IMR-90 (cell line): Measurements from ENCODE around the gene MACO1. TPM values are rescaled to one million over a fixed set of nuclear protein-coding genes. Genes with fewer than 3 reads are reported as not detected.

ENCODE experiments used
- ATAC-seq: fragments of 200-7000 bp; cut with Tn5 transposase; 2 replicates; pipeline ENCODE4 v1.9.1; 2020; ENCODE audit warnings: low read depth, mild to moderate bottlenecking, moderate library complexity
- Bru-seq: library from RNA; stranded (reverse); fragments of 400-500 nt; gene quantifications from one replicate; lab custom pipeline; 2021; lab: Mats Ljungman, UMichigan
- BruChase-seq, 2 experiments: library from RNA; stranded (reverse); fragments of 400-500 nt; gene quantifications; one replicate each; lab custom pipeline; 2021; lab: Mats Ljungman, UMichigan
- BruUV-seq: library from RNA; stranded (reverse); fragments of 400-500 nt; replicated peaks from 2 replicates; lab custom pipeline; 2021; lab: Mats Ljungman, UMichigan
- CTCF ChIA-PET: fragments of 300-600 bp; formaldehyde crosslinking; extraction: SDS; loops from one replicate; lab custom pipeline; 2021; ENCODE audit warnings: antibody characterized with exemption; lab: Yijun Ruan, JAX
- POLR2A ChIA-PET: fragments of 300-600 bp; sonication (Branson Sonifier 250); formaldehyde crosslinking; loops from one replicate; lab custom pipeline; 2022; ENCODE audit warnings: antibody characterized with exemption; ENCODE audit not compliant: unreplicated experiment; lab: Charles Lee
- DNase-seq: peaks from one replicate; pipeline ENCODE4 v3.0.0; 2013
- H2AFZ ChIP-seq: replicated peaks from 2 replicates; pipeline ENCODE3; 2013; ENCODE audit warnings: low read length, mild to moderate bottlenecking; ENCODE audit not compliant: poor library complexity
- H2AK5ac ChIP-seq: 2 replicates; pipeline ENCODE4 v1.6.1; 2013; ENCODE audit warnings: low read depth, low read length, inconsistent platforms
- H2AK9ac ChIP-seq: replicated peaks from 2 replicates; pipeline ENCODE3; 2013; ENCODE audit warnings: mild to moderate bottlenecking, low read depth, low read length, moderate library complexity; ENCODE audit not compliant: poor library complexity
- H2BK120ac ChIP-seq: 2 replicates; pipeline ENCODE4 v1.6.1; 2013; ENCODE audit warnings: low read depth, low read length, inconsistent platforms
- H2BK15ac ChIP-seq: 3 replicates; pipeline ENCODE4 v1.6.1; 2013; ENCODE audit warnings: low read depth, low read length, inconsistent platforms
- H2BK20ac ChIP-seq: 2 replicates; pipeline ENCODE4 v1.6.1; 2013; ENCODE audit warnings: low read depth, mild to moderate bottlenecking, inconsistent platforms, low read length, moderate library complexity
- H2BK5ac ChIP-seq: 2 replicates; pipeline ENCODE4 v1.6.1; 2013; ENCODE audit warnings: mild to moderate bottlenecking, low read depth, low read length, inconsistent platforms; ENCODE audit not compliant: poor library complexity, severe bottlenecking
- H3K14ac ChIP-seq: replicated peaks from 2 replicates; pipeline ENCODE4 v1.6.1; 2013; ENCODE audit warnings: low read depth, low read length, inconsistent platforms
- H3K18ac ChIP-seq: 2 replicates; pipeline ENCODE4 v1.6.1; 2013; ENCODE audit warnings: low read depth, low read length, control low read depth
- H3K23ac ChIP-seq: 2 replicates; pipeline ENCODE4 v1.6.1; 2013; ENCODE audit warnings: low read depth, low read length, inconsistent platforms
- H3K27ac ChIP-seq: 2 replicates; pipeline ENCODE4 v1.5.1; 2013; ENCODE audit warnings: mild to moderate bottlenecking, control low read depth, low read length; ENCODE audit not compliant: insufficient read depth
- H3K27me3 ChIP-seq: 2 replicates; pipeline ENCODE4 v1.6.1; 2013; ENCODE audit warnings: low read length; ENCODE audit not compliant: control insufficient read depth, insufficient read depth
- H3K36me3 ChIP-seq: 2 replicates; pipeline ENCODE4 v1.6.1; 2013; ENCODE audit warnings: low read length, mixed read lengths; ENCODE audit not compliant: control insufficient read depth, insufficient read depth
- H3K4ac ChIP-seq: 2 replicates; pipeline ENCODE4 v1.6.1; 2013; ENCODE audit warnings: low read depth, low read length, inconsistent platforms
- H3K4me1 ChIP-seq: 2 replicates; pipeline ENCODE4 v1.6.1; 2013; ENCODE audit warnings: low read length, mixed read lengths; ENCODE audit not compliant: control insufficient read depth, insufficient read depth
- H3K4me2 ChIP-seq: 2 replicates; pipeline ENCODE4 v1.6.1; 2013; ENCODE audit warnings: low read depth, mild to moderate bottlenecking, control low read depth, low read length, moderate library complexity
- H3K4me3 ChIP-seq: 2 replicates; pipeline ENCODE4 v1.5.1; 2013; ENCODE audit warnings: low read depth, mild to moderate bottlenecking, control low read depth, low read length, moderate library complexity; ENCODE audit not compliant: insufficient read depth
- H3K56ac ChIP-seq: 2 replicates; pipeline ENCODE4 v1.6.1; 2013; ENCODE audit warnings: low read length, inconsistent platforms; ENCODE audit not compliant: insufficient read depth; ENCODE audit errors: extremely low read depth
- H3K79me1 ChIP-seq, 2 experiments: 2 replicates each; pipeline ENCODE4 v1.6.1; 2013; ENCODE audit warnings: low read length in 2 of 2, inconsistent platforms in 1 of 2, low read depth in 1 of 2
- H3K9ac ChIP-seq: 2 replicates; pipeline ENCODE4 v1.6.1; 2013; ENCODE audit warnings: low read depth, low read length, control low read depth
- H3K9me1 ChIP-seq: 2 replicates; pipeline ENCODE4 v1.6.1; 2013; ENCODE audit warnings: low read length, inconsistent platforms; ENCODE audit not compliant: insufficient read depth
- H3K9me3 ChIP-seq: 2 replicates; pipeline ENCODE4 v1.6.1; 2013; ENCODE audit warnings: low read length; ENCODE audit not compliant: control insufficient read depth, insufficient read depth
- H4K20me1 ChIP-seq: 2 replicates; pipeline ENCODE4 v1.6.1; 2013; ENCODE audit warnings: low read length, inconsistent platforms; ENCODE audit not compliant: insufficient read depth
- H4K5ac ChIP-seq: 2 replicates; pipeline ENCODE4 v1.6.1; 2013; ENCODE audit warnings: mild to moderate bottlenecking, low read depth, low read length, control low read depth
- H4K8ac ChIP-seq, 2 experiments: 2 replicates each; pipeline ENCODE4 v1.6.1; 2013; ENCODE audit warnings: low read depth in 2 of 2, low read length in 2 of 2, control low read depth in 1 of 2, inconsistent platforms in 1 of 2
- H4K91ac ChIP-seq: 2 replicates; pipeline ENCODE4 v1.6.1; 2013; ENCODE audit warnings: low read depth, low read length, inconsistent platforms; ENCODE audit not compliant: insufficient read depth
- CHD1 ChIP-seq: IDR thresholded peaks from 2 replicates; pipeline ENCODE4 v1.6.1; 2012; ENCODE audit warnings: low read depth, low read length, improper control_type of control experiment
- MAFK ChIP-seq: IDR thresholded peaks from 2 replicates; pipeline ENCODE4 v1.6.1; 2012; ENCODE audit warnings: low read depth, low read length, improper control_type of control experiment
- MAZ ChIP-seq: IDR thresholded peaks from 2 replicates; pipeline ENCODE4 v1.6.1; 2012; ENCODE audit warnings: low read depth, mild to moderate bottlenecking, low read length, improper control_type of control experiment, moderate library complexity, borderline replicate concordance
- MXI1 ChIP-seq: IDR thresholded peaks from 2 replicates; pipeline ENCODE4 v1.6.1; 2012; ENCODE audit warnings: low read depth, mild to moderate bottlenecking, low read length, moderate library complexity, borderline replicate concordance
- RCOR1 ChIP-seq: IDR thresholded peaks from 2 replicates; pipeline ENCODE4 v1.6.1; 2012; ENCODE audit warnings: mild to moderate bottlenecking, low read length, improper control_type of control experiment; ENCODE audit not compliant: insufficient replicate concordance
- RFX5 ChIP-seq: IDR thresholded peaks from 2 replicates; pipeline ENCODE4 v1.8.0; 2012; ENCODE audit warnings: low read depth, mild to moderate bottlenecking, low read length, moderate library complexity
- SMC3 ChIP-seq: fragments of 150-350 bp; IDR thresholded peaks from 2 replicates; pipeline ENCODE4 v1.6.1; 2016; ENCODE audit warnings: low read depth, mild to moderate bottlenecking, antibody characterized with exemption, low read length, moderate library complexity
- WGBS, 2 experiments: methylation state at CpG; one replicate each; pipeline versions ENCODE4 v1.1.5 to v1.1.7; 2013; ENCODE audit warnings: missing lambda C conversion rate in 2 of 2; ENCODE audit not compliant: insufficient read length in 1 of 2; ENCODE audit errors: extremely low coverage in 2 of 2; 5-methylcytosine and 5-hydroxymethylcytosine counted together
- dilution Hi-C: fragments of 300-500 bp; cut with HindIII; formaldehyde crosslinking; loops from one replicate; pipeline ENCODE4 v1.14.3; 2018; ENCODE audit warnings: low sequenced_read_pairs; ENCODE audit not compliant: unreplicated experiment
- in situ Hi-C: fragments of 300-500 bp; cut with MboI; formaldehyde crosslinking; loops from 3 replicates; pipeline ENCODE4 v1.14.3; 2019; ENCODE audit warnings: low sequenced_read_pairs, inconsistent platforms, mixed read lengths
- intact Hi-C: fragments of 100-400 bp; cut with micrococcal nuclease; formaldehyde crosslinking; loops from 2 replicates; pipeline ENCODE4 v1.10.0; 2022
- long read RNA-seq: library from polyadenylated mRNA; unstranded; transcript quantifications from one replicate; pipeline ENCODE4 v2.0.0, GENCODE V29; 2021; ENCODE audit not compliant: unreplicated experiment
- polyA plus RNA-seq, 3 experiments: library from polyadenylated mRNA; depleted of rRNA; stranded (reverse); fragments of >200 nt; gene quantifications; 2 replicates each; pipeline ENCODE4 v1.2.3, GENCODE V29; 2012; ENCODE audit warnings: low replicate concordance in 1 of 3
- total RNA-seq: library from RNA; depleted of rRNA; stranded (reverse); fragments of >200 nt; gene quantifications from 2 replicates; pipeline ENCODE4 v1.2.3, GENCODE V29; 2012; rRNA removed
- TF ChIP-seq, protein P1 (sequence below): fragments of 150-350 bp; IDR thresholded peaks from 2 replicates; pipeline ENCODE4 v1.6.1; 2017; ENCODE audit warnings: mild to moderate bottlenecking, antibody characterized with exemption, low read length, low read depth
- TF ChIP-seq, protein P2 (sequence below): fragments of 150-350 bp; IDR thresholded peaks from 2 replicates; pipeline ENCODE4 v1.6.1; 2016; ENCODE audit warnings: low read depth, mild to moderate bottlenecking, low read length, moderate library complexity, borderline replicate concordance

Gene MACO1, protein sequence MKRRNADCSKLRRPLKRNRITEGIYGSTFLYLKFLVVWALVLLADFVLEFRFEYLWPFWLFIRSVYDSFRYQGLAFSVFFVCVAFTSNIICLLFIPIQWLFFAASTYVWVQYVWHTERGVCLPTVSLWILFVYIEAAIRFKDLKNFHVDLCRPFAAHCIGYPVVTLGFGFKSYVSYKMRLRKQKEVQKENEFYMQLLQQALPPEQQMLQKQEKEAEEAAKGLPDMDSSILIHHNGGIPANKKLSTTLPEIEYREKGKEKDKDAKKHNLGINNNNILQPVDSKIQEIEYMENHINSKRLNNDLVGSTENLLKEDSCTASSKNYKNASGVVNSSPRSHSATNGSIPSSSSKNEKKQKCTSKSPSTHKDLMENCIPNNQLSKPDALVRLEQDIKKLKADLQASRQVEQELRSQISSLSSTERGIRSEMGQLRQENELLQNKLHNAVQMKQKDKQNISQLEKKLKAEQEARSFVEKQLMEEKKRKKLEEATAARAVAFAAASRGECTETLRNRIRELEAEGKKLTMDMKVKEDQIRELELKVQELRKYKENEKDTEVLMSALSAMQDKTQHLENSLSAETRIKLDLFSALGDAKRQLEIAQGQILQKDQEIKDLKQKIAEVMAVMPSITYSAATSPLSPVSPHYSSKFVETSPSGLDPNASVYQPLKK
- total RNA-seq (12.7 and 18.1 TPM in 2 replicates), polyA plus RNA-seq (2012; rRNA removed) (6.8 TPM in 2 replicates), Bru-seq, nascent RNA (percentile 80 among the genes with signal in this experiment), BruChase-seq, experiment 1, labeled RNA remaining after a 6-hour chase (percentile 82 among the genes with signal in this experiment), BruChase-seq, experiment 2, labeled RNA remaining after a 2-hour chase (percentile 78 among the genes with signal in this experiment)
- 1.8 and 2.3 TPM in 2 replicates for polyA plus RNA-seq (2012; cell fraction: cytosol; rRNA removed)
- 2.2 and 11.3 TPM in 2 replicates for polyA plus RNA-seq (2012; cell fraction: nucleus; rRNA removed; ENCODE audit: low replicate concordance)
- long read RNA-seq, partial matches to known transcripts = 3 of 6 reads
- long read RNA-seq, other reads (novel, unspliced or antisense) = 2 of 6 reads

DNA sequence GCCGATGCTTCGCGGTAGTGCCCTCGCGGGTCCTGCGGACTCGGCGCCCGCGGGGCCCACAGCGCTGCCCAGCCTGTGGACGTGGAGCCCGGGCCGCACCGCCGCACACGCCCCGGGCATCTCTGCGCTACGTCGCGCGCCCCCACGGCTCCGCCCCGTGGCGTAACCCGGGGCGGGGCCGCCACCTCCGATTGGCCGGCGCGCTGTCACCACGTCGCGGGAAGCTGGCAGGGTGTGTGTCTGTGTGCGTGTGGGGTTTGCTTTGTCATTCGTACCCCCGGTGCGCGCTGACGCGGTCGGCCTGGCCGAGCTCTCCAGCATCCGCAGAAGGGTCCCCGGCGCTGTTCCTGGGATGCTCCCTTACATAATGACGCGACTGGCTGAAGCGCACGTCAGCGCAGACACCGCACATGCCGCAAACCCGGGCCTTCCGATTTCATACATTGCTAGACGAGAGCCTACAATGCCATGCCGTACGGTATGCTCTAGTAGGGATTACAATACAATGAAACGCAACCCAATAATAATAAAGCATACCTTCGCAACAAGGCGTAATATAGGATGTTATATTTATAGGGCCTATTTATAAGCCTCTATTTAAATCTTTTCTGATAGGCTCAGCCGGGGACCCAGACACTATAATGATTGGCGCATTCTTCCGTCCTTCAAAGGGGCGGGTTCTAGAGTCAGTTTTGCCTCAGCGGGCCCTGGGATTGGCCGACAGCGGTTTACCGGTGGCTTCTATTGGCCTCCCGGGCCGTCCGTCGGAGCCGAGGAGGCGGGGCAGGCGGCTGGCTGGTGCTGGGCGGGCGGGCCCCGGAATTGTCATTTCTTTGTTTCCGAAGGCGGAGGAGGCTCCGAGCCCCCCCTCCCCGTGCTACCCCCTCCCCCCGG is at the start of gene MACO1:
MACO1 (plus strand) TSS at position 825 of the 894 bp plus-strand sequence. CDS start 202 bp downstream, outside the sequence.
- CTCF ChIA-PET = no interaction called here
- intact Hi-C loops = loop anchor here (5.0 to 10.0 kb wide), 2 partner anchors 54 to 92 kb away; no protein-coding TSS in a partner anchor
- TF ChIP-seq RFX5 = peak; percentile 44; the same call in 1 of the 2 replicates
- peak; percentile 82 for TF ChIP-seq MXI1
- TF ChIP-seq SMC3 = no peak
- peak; percentile 67 for TF ChIP-seq RCOR1
- no peak for TF ChIP-seq CHD1
- TF ChIP-seq, protein P1, sequence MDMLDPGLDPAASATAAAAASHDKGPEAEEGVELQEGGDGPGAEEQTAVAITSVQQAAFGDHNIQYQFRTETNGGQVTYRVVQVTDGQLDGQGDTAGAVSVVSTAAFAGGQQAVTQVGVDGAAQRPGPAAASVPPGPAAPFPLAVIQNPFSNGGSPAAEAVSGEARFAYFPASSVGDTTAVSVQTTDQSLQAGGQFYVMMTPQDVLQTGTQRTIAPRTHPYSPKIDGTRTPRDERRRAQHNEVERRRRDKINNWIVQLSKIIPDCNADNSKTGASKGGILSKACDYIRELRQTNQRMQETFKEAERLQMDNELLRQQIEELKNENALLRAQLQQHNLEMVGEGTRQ = no peak
- peak; percentile 73; the same call in 1 of the 2 replicates for TF ChIP-seq MAZ
- TF ChIP-seq, protein P2, sequence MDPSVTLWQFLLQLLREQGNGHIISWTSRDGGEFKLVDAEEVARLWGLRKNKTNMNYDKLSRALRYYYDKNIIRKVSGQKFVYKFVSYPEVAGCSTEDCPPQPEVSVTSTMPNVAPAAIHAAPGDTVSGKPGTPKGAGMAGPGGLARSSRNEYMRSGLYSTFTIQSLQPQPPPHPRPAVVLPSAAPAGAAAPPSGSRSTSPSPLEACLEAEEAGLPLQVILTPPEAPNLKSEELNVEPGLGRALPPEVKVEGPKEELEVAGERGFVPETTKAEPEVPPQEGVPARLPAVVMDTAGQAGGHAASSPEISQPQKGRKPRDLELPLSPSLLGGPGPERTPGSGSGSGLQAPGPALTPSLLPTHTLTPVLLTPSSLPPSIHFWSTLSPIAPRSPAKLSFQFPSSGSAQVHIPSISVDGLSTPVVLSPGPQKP = no peak
- no peak for TF ChIP-seq MAFK

More for the DNA sequence above, at the start of gene MACO1:
- H3K9me1 ChIP-seq = peaks cover 2% of the 10 kb centered on the region; the same call in 1 of the 2 replicates
- peak within 1 kb of the TSS; percentile 81 for H3K14ac ChIP-seq
- peak within 1 kb of the TSS; percentile 75 for H3K23ac ChIP-seq
- H2BK15ac ChIP-seq = no peak within 1 kb of the TSS
- H3K27ac ChIP-seq = peak within 1 kb of the TSS; percentile 75
- H3K18ac ChIP-seq = peak within 1 kb of the TSS; percentile 79; the same call in 1 of the 2 replicates
- no peaks in the 10 kb centered on the region for H3K9me3 ChIP-seq
- 0% methylated on average over 27 of the region's 87 CpGs; no CpG with 5 or more reads in 1 of the 2 experiments for WGBS, 2 experiments
- peak within 1 kb of the TSS; percentile 99 for H3K4me2 ChIP-seq
- no peaks in the 10 kb centered on the region for H3K27me3 ChIP-seq
- H3K9ac ChIP-seq = peak within 1 kb of the TSS; percentile 94
- no peak within 1 kb of the TSS; the same call in 1 of the 2 replicates for H4K91ac ChIP-seq
- H2BK20ac ChIP-seq = no peak within 1 kb of the TSS
- H2AFZ ChIP-seq = peak within 1 kb of the TSS; percentile 98
- H3K4me3 ChIP-seq = peak within 1 kb of the TSS; percentile 90
- H4K8ac ChIP-seq = peak within 1 kb of the TSS; percentile 64 to 77; a peak in 3 of 4 replicates
- peaks cover 4% of the 10 kb centered on the region for H3K4me1 ChIP-seq
- H2AK9ac ChIP-seq = peak within 1 kb of the TSS; percentile 82
- DNase-seq = peak; percentile 94
- peak within 1 kb of the TSS; percentile 60 for H3K4ac ChIP-seq
- peak within 1 kb of the TSS; percentile 37; the same call in 1 of the 2 replicates for H2AK5ac ChIP-seq
- H2BK5ac ChIP-seq = peak within 1 kb of the TSS; percentile 55
- BruUV-seq = no TSS peak
- in situ Hi-C loops = no loop called here
- H3K36me3 ChIP-seq = no peaks in the 10 kb centered on the region
- peak within 1 kb of the TSS; percentile 60 for H3K56ac ChIP-seq
- H4K20me1 ChIP-seq = peaks cover 18% of the 10 kb centered on the region; the same call in 1 of the 2 replicates
- H2BK120ac ChIP-seq = no peak within 1 kb of the TSS
- H4K5ac ChIP-seq = peak within 1 kb of the TSS; percentile 91; the same call in 1 of the 2 replicates
- POLR2A ChIA-PET = no interaction called here
- peaks cover 8 to 30% of the 10 kb centered on the region in 2 experiments; a peak in 3 of 4 replicates for H3K79me1 ChIP-seq
- dilution Hi-C loops = no loop called here
- ATAC-seq = peak; percentile 94
